Measurements from ENCODE around the gene DTNA. TPM values are rescaled to one million over a fixed set of nuclear protein-coding genes. Genes with fewer than 3 reads are reported as not detected.

DTNA gene
- total and polyA plus RNA-seq, 2 of the 8 experiments (the other 6 are each of a cell fraction or from before 2014, with no cell fraction given), result 30.2 to 32.7 TPM

GRCh38 chr18:34859496-34859895, 149.4 kb downstream of the DTNA start:
- no peak overlapping the region for H3K18ac ChIP-seq (ENCODE audit: extremely low read depth, low read length)
- ChIA-PET POLR2A (ENCODE audit: partially characterized antibody) (no interaction called here), CTCF (ENCODE audit: partially characterized antibody) (interaction anchor here (0.6 kb wide), 1 partner anchor 96 kb away, joined by 3 read pairs; no protein-coding TSS in a partner anchor)
- H3K79me1 ChIP-seq (ENCODE audit: low read depth, low read length), result no peaks in the 10 kb centered on the region
- no peaks in the 10 kb centered on the region for H4K20me1 ChIP-seq (replicated peaks in 1 of 2; ENCODE audit: control insufficient read depth in 1 of 2, insufficient read depth in 2 of 2, low read length in 2 of 2)
- H2AK5ac ChIP-seq (ENCODE audit: low read depth, low read length), result no peak overlapping the region
- DNase-seq (ENCODE audit: low read depth in 1 of 2, low spot score in 2 of 2) (no peak), FAIRE-seq (peak; percentile 28)
- H4K8ac ChIP-seq (ENCODE audit: extremely low read depth, insufficient read depth, low read length), result no peak overlapping the region
- no peak overlapping the region for H3K4ac ChIP-seq (replicated peaks; ENCODE audit: insufficient read length, low read depth, low read length)
- no peaks in the 10 kb centered on the region for H3K79me2 ChIP-seq (ENCODE audit: control insufficient read depth in 1 of 2, insufficient read depth in 2 of 2, low read length in 2 of 2)
- no peaks in the 10 kb centered on the region for H3K9me3 ChIP-seq (ENCODE audit: insufficient read depth in 2 of 2, low read depth in 1 of 2, low read length in 1 of 2)
- no peak overlapping the region for H3K23ac ChIP-seq (ENCODE audit: insufficient read length)
- no peak overlapping the region for H2BK12ac ChIP-seq (ENCODE audit: low read depth, low read length)
- H3K4me3 ChIP-seq (ENCODE audit: extremely low read depth in 1 of 4, insufficient read depth in 2 of 4, low read depth in 3 of 4, low read length in 4 of 4), result no peak overlapping the region
- H3K27ac ChIP-seq (ENCODE audit: low read depth, low read length), result no peak overlapping the region
- no peak overlapping the region for H3K56ac ChIP-seq (replicated peaks; ENCODE audit: insufficient read length, low read depth, low read length)
- H4K5ac ChIP-seq (ENCODE audit: insufficient read length, low read depth, low read length), result no peak overlapping the region
- no peak overlapping the region for H3K4me2 ChIP-seq (ENCODE audit: insufficient read depth in 1 of 2, low read depth in 2 of 2, low read length in 2 of 2)
- no peak overlapping the region for H2BK20ac ChIP-seq (ENCODE audit: low read length)
- H2BK15ac ChIP-seq (ENCODE audit: low read length), result no peak overlapping the region
- H2AFZ ChIP-seq (ENCODE audit: low read length), result no peak overlapping the region
- no peak overlapping the region for H2BK5ac ChIP-seq (ENCODE audit: low read depth, low read length)
- H2BK120ac ChIP-seq (replicated peaks; ENCODE audit: low read depth, low read length), result no peak overlapping the region
- no peaks in the 10 kb centered on the region for H3K23me2 ChIP-seq (ENCODE audit: low read depth, low read length)
- no peak overlapping the region for H3K14ac ChIP-seq (ENCODE audit: insufficient read length)
- no peaks in the 10 kb centered on the region for H3K27me3 ChIP-seq (replicated peaks in 1 of 4; ENCODE audit: control insufficient read depth in 3 of 4, extremely low read depth in 1 of 4, insufficient read depth in 3 of 4, low read length in 3 of 4)
- H4K91ac ChIP-seq (replicated peaks; ENCODE audit: insufficient read length, low read length), result no peak overlapping the region
- H3K4me1 ChIP-seq (replicated peaks in 1 of 4; ENCODE audit: control insufficient read depth in 3 of 4, insufficient read depth in 4 of 4, low read length in 3 of 4), result no peaks in the 10 kb centered on the region
- 89% methylated on average over 7 of the region's 7 CpGs; no CpG with 5 or more reads in 1 of the 2 experiments for WGBS, 2 experiments (ENCODE audit: extremely low coverage in 1 of 2, insufficient coverage in 1 of 2, insufficient read length in 1 of 2, insufficient replicate concordance in 2 of 2, low coverage in 1 of 2, low lambda C conversion rate in 2 of 2, missing lambda C conversion rate in 1 of 2)
- no peak overlapping the region for H3K9ac ChIP-seq (replicated peaks in 1 of 4; ENCODE audit: extremely low read depth in 1 of 4, low read depth in 3 of 4, low read length in 3 of 4)
- TF ChIP-seq CBX5 (IDR thresholded peaks at IDR 0.05; ENCODE audit: low read depth, low read length), result no peak
- peaks cover 0 to 5% (median 0%) of the 10 kb centered on the region in 4 experiments; a peak in 3 of 8 replicates for H3K36me3 ChIP-seq (ENCODE audit: control insufficient read depth in 2 of 4, insufficient read depth in 4 of 4, low read length in 3 of 4)
